Vagina (tissue), 2 donors: ENCODE results near the gene LIN28B.

Experiments used
- POLR2A ChIP-seq, 2 donors: fragments of 450-650 bp; IDR thresholded peaks; one replicate each; pipeline ENCODE4 v1.6.1; 2017; ENCODE audit warnings: antibody characterized with exemption in 2 of 2, mild to moderate bottlenecking in 2 of 2, moderate library complexity in 2 of 2
- POLR2AphosphoS5 ChIP-seq, 2 donors: sonication (generic); formaldehyde crosslinking; IDR thresholded peaks; one replicate each; pipeline ENCODE4 v1.9.0; 2017; ENCODE audit warnings: antibody characterized with exemption in 2 of 2, mild to moderate bottlenecking in 2 of 2, low read depth in 1 of 2; ENCODE audit not compliant: insufficient read depth in 1 of 2
- TF ChIP-seq, protein P1 (sequence below), 3 experiments: fragments of 450-650 bp in 2 of 3; fragments of 200-600 bp in 1 of 3; sonication (generic) in 1 of 3; IDR thresholded peaks; one replicate each; pipeline ENCODE4 v1.5.1; 2017 to 2019; ENCODE audit warnings: antibody characterized with exemption in 3 of 3, mild to moderate bottlenecking in 2 of 3, moderate library complexity in 2 of 3

DNA sequence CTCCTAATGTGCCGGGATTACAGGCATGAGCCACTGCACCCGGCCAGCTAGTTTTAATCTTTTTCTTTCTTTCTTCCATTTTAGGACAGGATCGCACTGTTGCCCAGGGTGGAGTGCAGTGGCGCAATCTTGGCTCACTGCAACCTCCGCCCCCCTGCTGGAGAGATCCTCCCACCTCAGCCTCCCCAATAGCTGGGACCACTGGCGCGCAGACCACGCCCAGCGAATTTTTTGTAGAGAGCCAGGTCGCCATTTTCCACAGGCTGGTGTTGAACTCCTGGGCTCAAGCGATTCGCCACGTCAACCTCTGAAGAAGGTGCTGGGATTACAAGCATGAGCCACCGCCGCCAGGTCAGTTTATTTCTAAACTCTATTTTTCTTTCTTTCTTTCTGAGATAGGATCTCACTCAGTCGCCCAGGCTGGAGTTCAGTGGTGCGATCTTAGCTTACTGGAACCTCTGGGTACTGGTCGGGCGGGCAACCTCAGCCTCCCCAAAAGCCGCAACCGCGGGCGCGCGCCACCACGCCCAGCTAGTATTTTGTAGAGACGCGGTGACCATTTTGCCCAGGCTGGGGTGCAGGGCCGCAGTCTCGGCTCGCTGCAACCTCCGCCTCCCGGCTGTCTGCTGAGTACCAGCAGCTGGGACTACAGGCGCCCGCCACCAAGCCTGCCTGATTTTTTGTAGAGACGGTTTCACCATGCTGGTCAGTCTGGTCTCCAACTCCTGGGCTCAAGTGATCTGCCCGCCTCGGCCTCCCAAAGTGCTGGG, 20.0 kb upstream of the LIN28B start:
- TF ChIP-seq, protein P1, sequence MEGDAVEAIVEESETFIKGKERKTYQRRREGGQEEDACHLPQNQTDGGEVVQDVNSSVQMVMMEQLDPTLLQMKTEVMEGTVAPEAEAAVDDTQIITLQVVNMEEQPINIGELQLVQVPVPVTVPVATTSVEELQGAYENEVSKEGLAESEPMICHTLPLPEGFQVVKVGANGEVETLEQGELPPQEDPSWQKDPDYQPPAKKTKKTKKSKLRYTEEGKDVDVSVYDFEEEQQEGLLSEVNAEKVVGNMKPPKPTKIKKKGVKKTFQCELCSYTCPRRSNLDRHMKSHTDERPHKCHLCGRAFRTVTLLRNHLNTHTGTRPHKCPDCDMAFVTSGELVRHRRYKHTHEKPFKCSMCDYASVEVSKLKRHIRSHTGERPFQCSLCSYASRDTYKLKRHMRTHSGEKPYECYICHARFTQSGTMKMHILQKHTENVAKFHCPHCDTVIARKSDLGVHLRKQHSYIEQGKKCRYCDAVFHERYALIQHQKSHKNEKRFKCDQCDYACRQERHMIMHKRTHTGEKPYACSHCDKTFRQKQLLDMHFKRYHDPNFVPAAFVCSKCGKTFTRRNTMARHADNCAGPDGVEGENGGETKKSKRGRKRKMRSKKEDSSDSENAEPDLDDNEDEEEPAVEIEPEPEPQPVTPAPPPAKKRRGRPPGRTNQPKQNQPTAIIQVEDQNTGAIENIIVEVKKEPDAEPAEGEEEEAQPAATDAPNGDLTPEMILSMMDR (IDR thresholded peaks at IDR 0.05) = no peak
- TF ChIP-seq POLR2A (IDR thresholded peaks at IDR 0.05) (no peak), POLR2AphosphoS5 (IDR thresholded peaks at IDR 0.05; ENCODE audit: insufficient read depth in 1 of 2, low read depth in 1 of 2) (no peak)
